GM19452 (cell line): ENCODE measurements around the gene MATK.

ENCODE experiments used
- ATAC-seq: cut with Tn5 transposase; IDR thresholded peaks from one replicate; pipeline ENCODE4 v1.9.1; 2021; ENCODE audit not compliant: unreplicated experiment

MATK gene

DNA sequence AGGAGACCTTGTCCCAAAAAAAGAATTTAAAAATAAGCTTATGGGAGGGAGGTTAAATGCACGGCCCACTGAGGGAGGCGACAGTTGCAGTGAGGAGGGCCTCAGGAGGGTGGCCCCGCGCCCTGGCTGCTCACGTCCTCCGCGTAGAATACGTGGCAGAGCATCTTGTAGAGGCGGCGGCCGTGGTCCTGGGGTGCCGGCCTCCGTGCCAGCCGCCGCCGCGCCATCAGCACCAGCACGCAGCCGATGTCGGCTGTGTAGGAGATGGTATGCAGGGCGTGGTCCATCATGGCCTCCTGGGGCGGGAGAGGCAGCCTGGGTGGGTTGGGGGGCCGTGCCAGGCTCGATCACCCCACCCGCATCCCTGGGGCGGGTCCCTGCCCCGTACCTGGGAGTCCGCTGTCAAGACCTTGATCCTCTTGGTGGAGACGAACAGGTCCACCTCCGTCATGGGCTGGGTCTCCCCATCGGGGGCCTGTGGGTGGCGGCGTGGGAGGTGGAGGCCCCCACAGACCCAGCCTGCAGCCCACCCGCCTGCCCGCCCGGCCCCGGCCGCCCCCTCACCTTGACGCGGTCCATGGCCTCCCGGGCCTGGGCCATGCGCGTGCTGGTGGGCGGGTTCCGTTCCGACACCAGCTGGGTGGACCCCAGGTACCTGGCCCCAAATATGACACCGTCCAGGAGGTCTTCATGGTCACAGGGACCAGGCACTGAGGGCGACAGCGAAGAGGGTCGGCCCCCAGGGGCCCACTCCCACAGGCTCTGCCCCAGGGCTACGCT lies 32.4 kb downstream of the MATK start:
- ATAC-seq, result no peak

DNA sequence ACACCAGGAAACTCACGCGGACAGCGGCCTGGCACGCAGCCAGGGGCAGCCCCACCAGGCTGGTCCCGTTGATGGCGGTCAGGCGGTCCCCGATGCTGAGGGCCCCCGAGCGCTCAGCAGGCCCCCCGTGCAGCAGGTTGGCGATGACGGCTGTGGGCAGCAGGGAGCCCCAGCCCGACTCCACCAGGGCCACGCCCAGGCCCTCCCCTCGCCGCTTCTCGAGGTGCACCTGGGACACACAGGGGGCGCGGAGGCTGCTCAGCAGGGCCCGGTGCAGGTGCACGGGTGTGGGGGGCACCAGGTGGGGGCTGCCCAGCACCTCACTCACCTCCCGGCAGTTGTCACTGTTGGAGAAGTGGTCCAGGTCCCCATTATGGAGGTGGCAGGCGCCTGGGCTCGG lies 33.7 kb downstream of the MATK start:
- ATAC-seq, result no peak

DNA sequence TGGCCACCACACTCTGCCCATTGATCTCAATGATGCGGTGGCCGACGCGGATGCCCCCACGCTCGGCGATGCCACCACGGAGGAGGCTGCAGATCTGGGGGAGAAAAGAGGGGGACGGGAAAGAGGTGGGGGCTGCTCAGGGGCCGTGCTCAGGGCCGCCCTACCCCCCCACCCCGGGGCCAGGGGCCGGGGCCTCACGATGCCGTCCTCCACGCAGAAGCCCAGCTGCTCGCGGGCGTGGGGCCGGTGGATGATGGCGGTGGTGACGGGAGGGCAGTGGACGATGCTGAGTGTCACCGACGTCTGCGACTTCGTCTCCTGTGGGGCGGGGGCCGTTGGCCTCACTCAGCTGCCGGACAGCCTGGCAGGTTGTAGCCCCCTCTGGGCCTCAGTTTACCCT lies 34.9 kb downstream of the MATK start:
- no peak for ATAC-seq

DNA sequence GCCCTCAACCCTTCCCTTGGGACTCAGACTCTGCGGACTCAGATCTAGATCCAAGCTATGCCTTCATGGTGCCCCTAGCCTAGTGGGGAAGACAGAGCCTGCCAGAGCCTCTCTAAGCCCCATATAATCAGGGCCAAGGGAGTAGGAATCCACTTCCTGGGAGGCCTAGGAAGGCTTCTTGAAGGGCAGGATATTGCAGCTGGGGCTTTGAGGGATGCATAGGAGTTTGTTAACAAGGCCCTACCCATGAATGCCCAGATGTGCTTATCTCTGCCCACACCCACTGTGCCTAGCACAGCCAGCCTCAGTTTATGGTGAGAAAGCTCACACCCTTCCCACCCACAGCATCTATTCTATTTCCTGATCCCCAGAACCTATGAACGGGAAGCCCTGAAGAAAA lies 36.0 kb downstream of the MATK start:
- no peak for ATAC-seq

GRCh38 chr19:3748965-3749364 lies 37.2 kb downstream of the MATK start:
- ATAC-seq, result no peak

GRCh38 chr19:3746371-3747056 lies 39.7 kb downstream of the MATK start:
- ATAC-seq, result no peak

- ATAC-seq, result no peak
Observed at GRCh38 chr19:3745363-3746045, 40.7 kb downstream of the MATK start.

DNA sequence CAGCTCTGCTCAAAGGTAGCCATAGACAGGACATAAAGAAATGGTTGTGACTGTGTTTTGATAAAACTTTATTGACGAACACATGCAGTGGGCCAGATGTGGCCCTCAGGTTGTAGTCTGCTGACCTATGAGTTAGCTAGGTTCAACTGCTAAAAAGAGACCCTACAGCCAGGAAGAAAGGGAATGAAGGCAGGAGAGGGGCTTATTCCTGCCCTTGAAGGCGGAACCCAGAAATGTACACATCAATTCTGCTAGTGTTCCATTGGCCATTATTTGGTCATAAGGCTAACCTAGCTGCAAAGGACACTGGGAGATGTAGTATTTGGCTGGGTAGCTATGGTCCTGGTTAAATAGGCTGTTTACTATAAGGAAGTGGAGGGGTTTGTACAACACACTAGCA lies 42.7 kb downstream of the MATK start:
- no peak for ATAC-seq

GRCh38 chr19:3740431-3740830 lies 45.8 kb downstream of the MATK start:
- no peak for ATAC-seq

DNA sequence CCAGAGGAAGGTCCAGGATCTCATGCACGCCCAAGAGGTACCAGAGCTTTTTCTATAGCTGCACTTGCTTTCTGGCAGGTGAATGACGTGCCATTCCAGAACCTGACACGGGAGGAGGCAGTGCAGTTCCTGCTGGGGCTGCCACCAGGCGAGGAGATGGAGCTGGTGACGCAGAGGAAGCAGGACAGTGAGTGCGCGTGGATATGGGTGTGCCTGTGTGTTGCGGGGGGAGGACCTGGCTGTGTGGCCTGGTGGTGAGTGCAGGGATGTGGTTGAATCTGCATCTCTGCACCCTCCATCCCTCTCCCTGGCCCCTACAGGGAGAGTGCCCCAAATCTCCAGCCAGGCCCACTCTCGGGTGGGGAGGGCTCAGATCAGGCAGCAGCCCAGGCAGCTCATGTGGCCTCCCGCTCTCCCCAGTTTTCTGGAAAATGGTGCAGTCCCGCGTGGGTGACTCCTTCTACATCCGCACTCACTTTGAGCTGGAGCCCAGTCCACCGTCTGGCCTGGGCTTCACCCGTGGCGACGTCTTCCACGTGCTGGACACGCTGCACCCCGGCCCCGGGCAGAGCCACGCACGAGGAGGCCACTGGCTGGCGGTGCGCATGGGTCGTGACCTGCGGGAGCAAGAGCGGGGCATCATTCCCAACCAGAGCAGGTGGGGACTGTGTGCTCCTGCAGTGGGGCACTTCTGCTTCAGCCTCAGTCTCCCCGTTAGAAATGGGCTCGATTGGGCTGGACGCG lies 47.5 kb downstream of the MATK start:
- no peak for ATAC-seq

GRCh38 chr19:3737487-3738205 lies 48.5 kb downstream of the MATK start:
- no peak for ATAC-seq

GRCh38 chr19:3736106-3736724 lies 50.0 kb downstream of the MATK start:
- no peak for ATAC-seq

DNA sequence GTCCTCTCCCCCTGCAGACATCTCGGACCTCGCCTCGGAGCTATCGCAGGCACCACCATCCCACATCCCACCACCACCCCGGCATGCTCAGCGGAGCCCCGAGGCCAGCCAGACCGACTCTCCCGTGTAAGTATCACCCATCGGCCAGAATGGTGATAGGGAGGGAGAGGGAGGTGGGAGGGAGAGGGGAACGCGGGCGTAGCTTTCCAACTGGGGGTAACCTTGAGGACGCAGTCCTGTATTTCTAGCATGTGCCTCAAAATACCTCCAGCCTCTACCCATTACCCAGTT lies 51.9 kb downstream of the MATK start:
- no peak for ATAC-seq

GRCh38 chr19:3733549-3734309 lies 52.5 kb downstream of the MATK start:
- ATAC-seq, result no peak

GRCh38 chr19:3732108-3732507 lies 54.1 kb downstream of the MATK start:
- no peak for ATAC-seq

DNA sequence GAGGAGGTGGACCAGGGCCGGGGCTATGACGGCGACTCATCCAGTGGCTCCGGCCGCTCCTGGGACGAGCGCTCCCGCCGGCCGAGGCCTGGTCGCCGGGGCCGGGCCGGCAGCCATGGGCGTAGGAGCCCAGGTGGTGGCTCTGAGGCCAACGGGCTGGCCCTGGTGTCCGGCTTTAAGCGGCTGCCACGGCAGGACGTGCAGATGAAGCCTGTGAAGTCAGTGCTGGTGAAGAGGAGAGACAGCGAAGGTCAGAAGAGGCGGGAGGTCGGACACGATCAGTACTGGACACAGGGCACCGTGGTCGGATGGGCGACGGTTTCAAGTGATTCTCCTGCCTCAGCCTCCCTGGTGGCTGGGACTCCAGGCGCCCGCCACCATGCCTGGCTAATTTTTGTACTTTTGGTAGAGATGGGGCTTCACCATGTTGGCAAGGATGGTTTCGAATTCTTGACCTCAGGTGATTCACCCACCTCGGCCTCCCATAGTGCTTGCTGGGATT lies 55.7 kb downstream of the MATK start:
- ATAC-seq, result no peak
